HG02610 (cell line): Measurements from ENCODE around the gene RNF157.

Source experiments
- ATAC-seq: cut with Tn5 transposase; IDR thresholded peaks from one replicate; pipeline ENCODE4 v1.9.1; 2021; ENCODE audit warnings: mild to moderate bottlenecking, moderate library complexity; ENCODE audit not compliant: unreplicated experiment

RNF157 gene

GRCh38 chr17:76145231-76146052 lies 94.9 kb downstream of the RNF157 start:
- ATAC-seq, result no peak

- ATAC-seq, result no peak
Observed at GRCh38 chr17:76142585-76143041, 97.7 kb downstream of the RNF157 start.

GRCh38 chr17:76142039-76142584 lies 98.2 kb downstream of the RNF157 start:
- no peak for ATAC-seq

- ATAC-seq, result peak; percentile 75
Observed at GRCh38 chr17:76141212-76142038, 98.9 kb downstream of the RNF157 start, which contains the start of gene FOXJ1. TSS of gene FOXJ1 (minus strand) at chr17:76141245. CDS start at chr17:76140395, 850 bp downstream.

GRCh38 chr17:76140661-76141211 lies 99.6 kb downstream of the RNF157 start:
- ATAC-seq, result peak; percentile 4

GRCh38 chr17:76139801-76140660 lies 100.3 kb downstream of the RNF157 start:
- ATAC-seq, result no peak

- ATAC-seq, result no peak
Observed at GRCh38 chr17:76138896-76139752, 101.2 kb downstream of the RNF157 start.

GRCh38 chr17:76138234-76138895 lies 101.9 kb downstream of the RNF157 start:
- ATAC-seq, result no peak

- ATAC-seq, result no peak
Observed at GRCh38 chr17:76137351-76138233, 102.7 kb downstream of the RNF157 start.

GRCh38 chr17:76137001-76137350 lies 103.3 kb downstream of the RNF157 start:
- no peak for ATAC-seq

- no peak for ATAC-seq
Observed at GRCh38 chr17:76136276-76137000, 103.9 kb downstream of the RNF157 start.

GRCh38 chr17:76135810-76136188 lies 104.5 kb downstream of the RNF157 start:
- no peak for ATAC-seq

GRCh38 chr17:76134911-76135809 lies 105.1 kb downstream of the RNF157 start:
- ATAC-seq, result no peak

- ATAC-seq, result no peak
Observed at GRCh38 chr17:76132574-76133338, 107.5 kb downstream of the RNF157 start.
